Keratinocyte (primary cell): ENCODE measurements around the gene TAF11L14.

Source experiments
- CTCF ChIP-seq, 3 experiments: IDR thresholded peaks in 1 of 3; conservative IDR thresholded peaks in 1 of 3; optimal IDR thresholded peaks in 1 of 3; 2 replicates in 2 of 3; 3 replicates in 1 of 3; pipeline versions ENCODE3 to v1.5.1; 2011; ENCODE audit warnings: low read length in 3 of 3, mild to moderate bottlenecking in 3 of 3, moderate library complexity in 2 of 3, control low read depth in 1 of 3, inconsistent platforms in 1 of 3; ENCODE audit not compliant: insufficient read depth in 2 of 3; ENCODE audit errors: extremely low read depth in 1 of 3
- EZH2 ChIP-seq: IDR thresholded peaks from one replicate; pipeline ENCODE4 v1.6.1; 2012; ENCODE audit warnings: inconsistent platforms, mild to moderate bottlenecking, low read length, moderate library complexity

GRCh38 chr5:17619354-17619753 is 14.9 kb upstream of the TAF11L14 start:
- TF ChIP-seq CTCF (optimal IDR thresholded peaks at IDR 0.05 in 1 of 3, IDR thresholded peaks at IDR 0.05 in 1 of 3, conservative IDR thresholded peaks at IDR 0.05 in 1 of 3; ENCODE audit: extremely low read depth in 1 of 3, insufficient read depth in 2 of 3, low read length in 3 of 3) (no peak), EZH2 (no peak)
